OCI-M2 (cell line): Measurements from ENCODE around the gene HTRA3.

Experiments
- DNase-seq: peaks from one replicate; lab custom pipeline; 2025; ENCODE audit not compliant: unreplicated experiment; lab: John Stamatoyannopoulos, UW

The HTRA3 gene

GRCh38 chr4:8245884-8246833 lies 23.4 kb upstream of the HTRA3 start:
- no peak for DNase-seq

- DNase-seq: no peak
These were observed 22.3 kb upstream of the HTRA3 start for GRCh38 chr4:8247047-8247930.

GRCh38 chr4:8248091-8248490 lies 21.5 kb upstream of the HTRA3 start:
- no peak for DNase-seq

- no peak for DNase-seq
These were observed 19.3 kb upstream of the HTRA3 start for GRCh38 chr4:8250227-8250626.

GRCh38 chr4:8250637-8251036 lies 18.9 kb upstream of the HTRA3 start:
- DNase-seq: no peak

GRCh38 chr4:8251110-8251883 lies 18.3 kb upstream of the HTRA3 start:
- DNase-seq: no peak

DNA sequence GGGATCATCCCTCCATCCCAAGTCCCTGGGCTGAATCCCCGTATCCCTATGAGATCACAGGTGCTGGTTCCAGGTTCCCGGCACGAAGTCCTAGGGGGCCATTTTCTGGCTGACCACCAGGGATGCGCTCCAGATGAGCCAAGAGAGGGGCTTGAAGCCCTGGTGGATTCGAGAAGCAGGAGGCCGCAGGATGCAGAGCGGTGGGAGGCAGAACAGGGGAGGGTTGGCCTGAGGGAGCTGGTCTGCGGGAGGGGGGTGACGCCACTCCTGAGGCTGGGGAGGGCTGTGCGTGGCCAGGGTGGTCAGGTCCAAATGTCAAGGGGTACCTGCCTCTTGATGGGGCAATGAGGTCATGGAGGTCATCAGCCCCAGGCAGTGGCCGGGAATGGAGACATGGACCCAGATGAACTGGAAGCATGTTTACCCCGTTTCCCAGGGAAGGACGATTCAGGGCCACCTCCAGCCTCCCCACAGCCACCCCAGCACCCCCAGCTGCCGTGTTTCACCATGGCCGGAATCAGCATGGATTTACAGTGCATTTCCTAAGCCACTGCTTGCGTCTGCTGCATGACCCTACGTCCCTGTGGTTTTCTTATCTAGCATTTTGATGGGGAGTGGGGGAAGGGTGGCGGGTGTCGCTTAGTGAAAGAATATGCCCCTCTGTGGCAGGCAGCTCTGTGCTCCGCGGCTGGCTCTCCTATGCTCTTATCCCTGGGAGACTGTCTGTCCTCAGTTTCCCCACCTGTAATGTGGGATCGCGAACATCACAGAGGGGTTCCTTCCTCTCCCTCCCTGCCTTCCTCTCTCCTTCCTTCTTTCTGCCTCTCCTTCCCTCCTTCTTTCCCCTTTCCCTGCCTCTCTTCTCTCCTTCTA lies 17.0 kb upstream of the HTRA3 start:
- no peak for DNase-seq

DNA sequence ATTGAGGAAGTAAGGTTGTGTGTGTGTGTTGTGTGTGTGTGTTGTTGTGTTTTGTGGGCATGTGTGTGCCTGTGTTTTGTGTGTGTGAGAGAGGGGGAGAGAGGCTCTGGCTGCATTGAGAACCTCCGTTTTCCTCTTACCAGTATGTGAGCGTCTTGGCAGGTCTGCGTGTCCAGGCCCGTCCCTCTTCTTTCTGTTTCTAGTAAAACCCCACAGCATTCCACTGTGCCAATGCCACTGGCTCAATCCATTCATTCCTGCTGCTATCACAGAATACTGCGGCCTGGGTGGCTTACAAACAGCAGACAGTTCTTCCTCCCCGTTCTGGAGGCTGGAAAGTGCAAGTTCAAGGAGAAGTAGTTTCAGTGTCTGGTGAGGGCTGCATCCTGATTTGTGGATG lies 15.5 kb upstream of the HTRA3 start:
- DNase-seq: no peak

DNA sequence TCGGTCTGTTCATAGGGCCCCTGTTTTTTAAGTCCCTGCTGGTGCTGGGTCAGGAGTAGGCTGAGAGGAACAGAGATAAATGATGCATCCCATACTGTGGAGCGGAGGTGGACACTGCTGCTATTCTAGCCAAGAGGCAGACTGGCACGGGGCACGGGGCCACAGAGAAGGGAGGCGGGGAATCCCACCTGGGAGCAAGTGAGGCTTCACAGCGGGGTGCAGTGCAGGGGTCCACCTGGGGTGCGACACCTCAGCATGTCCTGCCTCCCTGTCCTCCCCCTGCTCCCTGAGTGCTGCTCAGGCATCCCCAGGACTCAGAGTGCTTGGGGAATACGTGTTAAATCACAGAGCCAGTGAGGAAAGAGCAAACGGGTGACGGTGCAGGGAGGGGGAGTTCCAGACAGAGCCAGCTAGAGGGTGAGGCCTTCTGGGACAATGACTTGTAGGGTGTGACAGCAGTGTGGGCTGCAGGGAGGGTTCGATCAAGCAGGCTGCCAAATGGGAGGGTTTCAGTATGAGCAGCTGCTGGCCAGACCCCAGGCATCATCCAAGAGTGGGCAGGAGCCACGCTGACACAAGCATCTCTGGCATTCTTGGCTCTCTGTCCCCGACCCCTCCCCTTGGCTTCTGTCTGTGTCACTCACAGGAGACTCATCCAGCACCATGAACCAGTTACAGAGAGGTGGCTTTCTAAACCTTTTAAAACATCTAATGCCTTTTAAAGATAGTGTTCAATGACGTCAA lies 13.7 kb upstream of the HTRA3 start:
- no peak for DNase-seq

- no peak for DNase-seq
These were observed 11.7 kb upstream of the HTRA3 start for GRCh38 chr4:8257854-8258253.

DNA sequence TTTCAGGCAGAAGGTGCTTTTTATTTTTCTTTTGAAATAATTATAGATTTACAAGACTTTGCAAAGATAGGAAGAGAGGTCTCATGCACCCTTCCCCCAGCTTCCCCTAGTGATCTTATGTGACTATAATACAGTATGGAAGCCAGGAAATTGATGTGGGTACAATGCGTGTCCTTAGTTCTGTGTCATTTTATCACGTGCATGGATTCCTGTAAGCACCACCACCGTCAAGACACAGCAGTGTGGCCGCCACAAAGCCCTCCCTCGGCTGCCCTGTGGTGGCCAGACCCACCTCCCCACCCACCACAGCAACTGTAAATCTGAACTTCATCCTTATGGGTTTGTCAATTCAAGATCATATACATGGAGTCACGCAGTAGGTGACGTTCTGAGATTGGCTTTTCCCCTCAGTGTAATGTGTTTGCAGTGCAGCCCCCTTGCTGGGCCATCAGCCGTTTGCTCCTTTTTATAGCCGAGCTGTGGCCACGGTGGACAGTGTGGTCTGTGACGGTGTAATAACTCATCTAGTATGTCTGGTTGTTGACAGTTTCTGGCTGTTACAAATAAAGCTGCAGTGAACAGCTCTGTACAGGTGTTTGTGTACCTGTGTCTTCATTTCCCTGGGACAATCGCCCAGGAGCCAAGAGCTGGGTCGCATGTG lies 10.9 kb upstream of the HTRA3 start:
- no peak for DNase-seq

GRCh38 chr4:8259743-8260430 lies 9.7 kb upstream of the HTRA3 start:
- no peak for DNase-seq

GRCh38 chr4:8260656-8261111 lies 8.9 kb upstream of the HTRA3 start:
- DNase-seq: no peak

DNA sequence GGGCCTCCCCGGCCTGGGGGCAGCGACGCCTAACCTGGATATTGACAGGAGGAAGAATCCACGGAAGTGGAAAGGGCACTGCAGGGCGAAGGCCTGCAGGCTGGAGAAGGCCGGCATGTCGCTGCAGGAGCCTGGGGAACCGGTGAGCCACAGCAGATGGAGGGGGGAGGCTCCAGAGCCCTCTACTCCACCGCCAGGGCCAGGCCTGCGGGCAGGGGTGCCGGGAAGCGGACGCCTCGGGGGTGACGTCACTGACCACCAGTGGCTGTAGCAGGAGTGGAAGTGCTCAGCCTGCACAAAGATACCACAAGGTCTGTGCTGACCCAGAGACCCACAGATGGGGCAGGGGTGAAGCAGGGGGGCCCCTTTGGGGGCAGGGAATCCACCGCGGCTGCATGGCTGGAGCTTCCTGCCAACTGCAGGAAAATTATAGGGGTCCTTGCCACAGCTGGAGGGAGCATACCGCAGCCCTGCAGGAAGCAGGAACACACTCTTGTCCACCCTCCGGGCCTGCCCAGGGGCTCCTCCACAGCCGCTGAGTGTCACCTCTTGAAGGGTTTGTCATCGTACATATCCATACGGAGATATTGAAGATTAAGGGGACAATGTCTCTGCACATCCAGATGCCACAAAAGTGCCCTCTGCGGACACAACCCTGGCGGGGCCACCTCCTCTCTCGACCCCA lies 7.6 kb upstream of the HTRA3 start:
- no peak for DNase-seq

DNA sequence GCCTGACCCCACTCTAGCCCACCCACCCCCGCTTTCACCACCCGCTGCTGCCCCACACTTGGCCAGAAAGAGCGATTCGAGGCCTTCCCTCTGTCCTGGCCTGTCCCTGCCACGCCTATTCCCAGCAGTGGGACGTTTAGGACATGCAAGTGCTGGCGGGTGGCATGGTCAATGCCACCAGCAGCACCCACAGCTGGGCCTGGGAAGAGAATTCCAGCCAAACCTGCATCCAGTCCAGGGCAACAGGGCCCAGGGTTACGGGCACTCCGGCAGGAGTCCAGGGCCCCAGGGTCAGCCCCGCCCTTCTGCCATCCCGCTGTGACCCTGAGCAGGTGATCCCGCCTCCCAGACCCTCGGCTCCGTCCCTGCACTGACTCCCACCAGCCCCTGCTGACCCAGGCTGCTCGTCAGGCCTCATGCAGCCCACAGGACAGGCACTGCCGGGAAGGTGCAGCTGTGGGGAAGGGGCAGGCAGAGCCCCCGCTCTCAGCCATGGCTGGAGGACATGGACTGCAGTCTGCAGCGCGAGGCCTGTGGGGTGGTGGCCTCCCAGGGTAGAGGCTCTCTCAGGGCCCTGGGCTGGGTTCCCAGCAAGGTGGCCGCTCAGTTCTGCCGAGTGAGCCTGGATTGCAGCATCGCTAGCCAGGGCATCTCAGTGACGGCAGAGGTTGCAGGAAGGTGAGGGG lies 6.8 kb upstream of the HTRA3 start:
- DNase-seq: no peak

DNA sequence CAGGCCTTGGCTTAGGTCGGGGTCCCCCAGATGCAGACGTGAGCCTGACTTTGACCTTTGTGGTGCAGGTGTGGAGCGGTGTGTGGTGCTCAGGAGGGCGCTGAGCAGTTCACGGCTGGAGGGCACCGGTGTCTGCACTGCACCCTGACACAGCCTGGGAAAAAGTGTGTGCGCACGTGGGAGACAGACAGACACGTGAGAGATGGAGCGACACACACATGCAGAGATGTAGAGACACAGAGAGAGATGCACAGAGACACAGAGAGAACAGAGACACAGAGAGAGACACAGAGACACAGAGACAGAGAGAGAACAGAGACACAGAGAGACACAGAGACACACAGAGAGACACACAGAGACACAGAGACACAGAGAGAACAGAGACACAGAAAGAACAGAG lies 6.2 kb upstream of the HTRA3 start:
- no peak for DNase-seq

- DNase-seq: no peak
These were observed 5.4 kb upstream of the HTRA3 start for GRCh38 chr4:8264106-8264505.
